Measurements from ENCODE around the gene NR1H3.
"Not testable (repeated sequence)": the region's sequence is repeated elsewhere in the genome, so short reads cannot be mapped to it uniquely, and the experiment has no call there.

The NR1H3 gene

GRCh38 chr11:47257517-47258316, at the start of gene NR1H3:
Gene NR1H3, plus strand, starts transcription at chr11:47257996. Its CDS starts 1,221 bp downstream, at chr11:47259217.
- no peak for DNase-seq

- not testable (repeated sequence) for DNase-seq
These were observed 49.7 kb upstream of the NR1H3 start for GRCh38 chr11:47208008-47208552.

DNA sequence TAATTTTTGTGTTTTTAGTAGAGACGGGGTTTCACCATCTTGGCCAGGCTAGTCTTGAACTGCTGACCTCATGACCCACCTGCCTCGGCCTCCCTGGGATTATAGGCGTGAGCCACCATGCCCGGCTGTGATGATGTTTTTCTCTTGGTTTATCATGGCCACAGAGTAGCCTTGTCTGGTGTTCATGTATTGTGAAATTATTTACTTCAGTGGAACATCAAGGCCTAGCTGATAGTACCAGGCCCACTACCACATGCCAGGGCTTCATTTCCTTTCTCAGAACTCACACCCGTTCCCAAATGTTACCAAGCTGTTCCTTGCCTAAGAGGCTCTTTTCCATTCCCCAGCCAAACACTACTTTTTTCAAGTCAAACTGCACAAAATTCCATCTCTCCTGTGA, 49.2 kb upstream of the NR1H3 start:
- DNase-seq, result no peak

DNA sequence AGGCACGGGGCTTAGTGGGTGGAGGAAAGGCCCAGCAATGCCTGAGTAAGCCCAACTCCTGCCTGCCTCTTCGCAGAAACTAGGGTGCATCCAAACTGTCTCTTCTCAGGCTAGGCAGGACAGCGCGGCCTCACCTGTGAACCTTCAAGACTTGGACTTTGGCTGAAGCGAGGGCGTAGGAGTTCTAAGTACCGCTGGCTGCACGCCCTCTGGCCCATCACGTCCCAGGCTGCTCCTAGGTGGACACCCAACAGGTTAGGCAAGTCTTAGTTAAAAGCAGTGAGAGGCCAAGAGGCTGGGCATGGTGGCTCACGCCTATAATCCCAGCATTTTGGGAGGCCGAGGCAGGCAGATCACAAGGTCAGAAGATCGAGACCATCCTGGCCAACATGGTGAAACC, 44.9 kb upstream of the NR1H3 start:
- DNase-seq, result no peak

DNA sequence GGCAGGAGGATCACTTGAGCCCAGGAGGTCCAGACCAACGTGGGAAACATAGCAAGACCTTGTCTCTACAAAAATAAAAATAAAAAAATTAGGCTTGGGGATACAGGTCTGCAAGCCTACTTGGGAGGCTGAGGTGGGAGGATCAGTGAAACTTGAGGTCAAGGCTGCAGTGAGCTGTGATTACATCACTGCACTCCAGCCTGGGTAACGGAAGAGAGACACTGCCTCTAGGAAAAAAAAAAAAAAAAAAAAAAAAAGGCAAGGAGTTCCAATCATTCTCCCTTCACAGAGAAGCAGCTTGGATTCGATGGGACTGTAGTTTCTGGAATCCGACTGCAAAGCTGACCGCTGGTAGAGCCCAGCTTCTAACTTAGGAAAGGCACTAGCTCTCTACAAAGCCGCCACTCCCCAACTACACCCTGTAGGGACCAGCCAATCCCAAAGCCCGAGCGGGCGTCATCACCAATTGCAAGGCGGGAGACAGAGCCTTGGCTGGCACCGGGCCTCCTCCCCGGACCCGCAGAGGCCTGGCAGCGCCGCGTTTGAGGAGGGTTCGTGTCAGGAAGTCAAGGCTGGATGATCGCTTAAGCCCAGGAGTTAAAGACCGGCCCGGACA, 43.7 kb upstream of the NR1H3 start:
- DNase-seq, result peak; percentile 86

DNA sequence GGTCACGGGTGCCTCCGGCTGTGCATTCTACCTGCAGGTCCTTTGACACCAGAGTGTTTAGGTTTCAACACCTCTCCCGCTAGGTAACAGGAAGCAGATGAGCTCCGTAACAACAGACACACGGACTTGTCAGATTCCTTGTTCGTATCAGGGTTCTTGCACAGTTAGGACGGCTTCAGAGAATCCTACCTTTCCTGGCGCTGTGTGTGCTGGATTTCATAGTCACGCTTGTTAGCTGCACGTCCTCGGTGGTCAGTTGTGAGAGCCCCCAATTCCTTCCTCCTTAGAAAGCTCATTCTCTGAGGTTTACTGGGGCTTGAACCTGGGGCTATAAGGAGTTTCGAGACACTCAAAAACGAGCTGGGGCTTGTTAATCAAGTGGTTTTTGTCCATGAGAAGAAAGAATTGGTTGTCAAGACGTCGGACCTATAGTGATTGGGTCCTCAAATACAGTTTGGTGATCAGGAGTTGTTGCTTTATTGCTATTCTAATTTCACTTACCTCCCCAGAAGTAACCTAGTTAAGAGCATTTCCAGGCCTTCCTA, 42.4 kb upstream of the NR1H3 start:
- DNase-seq, result no peak

DNA sequence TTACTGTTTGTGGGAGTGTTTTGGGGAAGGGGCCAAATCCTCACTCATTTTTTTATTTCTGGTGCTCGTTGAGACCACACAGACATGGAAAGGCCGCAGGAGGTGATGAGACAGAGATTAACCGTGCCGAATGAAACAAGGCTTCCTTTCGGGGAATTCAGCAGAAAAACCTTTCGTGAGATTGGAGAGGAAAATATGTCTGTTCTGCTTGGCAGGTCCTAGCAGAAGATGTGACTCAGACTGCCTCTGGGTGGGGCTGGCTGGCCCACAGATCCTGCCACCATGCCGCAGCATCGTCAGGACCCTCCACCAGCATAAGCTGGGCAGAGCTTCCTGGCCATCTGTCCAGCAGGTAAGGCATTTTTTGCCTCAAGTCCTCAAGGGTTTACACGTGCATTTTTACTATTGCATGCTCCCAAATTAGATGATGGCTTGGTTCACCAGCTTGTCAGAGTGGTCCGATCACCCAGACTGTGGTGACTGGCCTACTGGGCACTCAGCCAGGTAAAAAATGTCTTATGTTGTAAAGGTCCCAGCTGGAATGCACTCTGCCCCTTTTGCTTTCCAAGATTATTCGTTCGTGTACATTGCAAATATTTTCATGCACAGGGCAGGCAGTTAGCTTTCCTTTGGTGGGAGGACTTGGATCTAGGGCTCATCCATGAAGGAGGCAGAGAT, 41.5 kb upstream of the NR1H3 start:
- DNase-seq, result peak; percentile 79

DNA sequence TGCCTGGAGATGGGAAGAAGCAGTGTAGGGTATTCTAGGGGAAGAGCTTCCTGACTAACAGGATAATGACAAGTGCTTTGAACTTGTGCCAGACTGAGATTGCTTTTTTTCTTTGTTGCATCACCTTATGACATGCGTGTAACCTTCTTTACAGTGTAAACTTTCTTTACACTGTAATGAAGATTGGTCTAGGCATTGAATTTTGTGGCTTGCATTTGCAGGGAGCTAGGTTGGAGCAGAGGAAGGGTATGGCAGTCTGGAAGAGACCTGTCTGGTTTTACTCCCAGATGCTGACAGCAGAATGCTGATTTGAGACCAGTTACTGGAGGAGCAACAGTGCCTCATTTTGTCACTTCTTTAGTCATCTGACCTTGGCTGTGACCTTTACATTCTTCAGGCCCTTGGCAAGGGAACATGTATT, 37.4 kb upstream of the NR1H3 start:
- DNase-seq, result no peak

DNA sequence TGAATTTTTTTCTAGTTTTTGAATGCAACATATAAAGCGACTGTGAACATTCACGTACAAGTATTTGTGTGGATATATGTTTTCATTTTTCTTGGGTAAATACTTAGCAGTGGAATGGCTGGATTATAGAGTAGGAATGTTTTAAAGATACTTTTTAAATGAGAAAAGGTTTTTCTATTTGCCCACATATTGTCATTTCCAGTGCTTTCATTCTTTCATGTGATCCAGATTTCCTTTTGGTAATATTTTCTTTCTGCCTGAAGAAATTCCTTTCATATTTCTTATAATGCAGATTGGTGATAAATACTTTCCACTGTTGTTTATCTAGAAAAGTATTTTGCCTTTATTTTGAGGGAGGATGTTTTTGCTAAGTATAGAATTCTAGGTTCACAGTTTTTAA, 35.1 kb upstream of the NR1H3 start:
- no peak for DNase-seq

- DNase-seq, result peak; percentile 33
These were observed 32.0 kb upstream of the NR1H3 start for GRCh38 chr11:47225552-47226400.

DNA sequence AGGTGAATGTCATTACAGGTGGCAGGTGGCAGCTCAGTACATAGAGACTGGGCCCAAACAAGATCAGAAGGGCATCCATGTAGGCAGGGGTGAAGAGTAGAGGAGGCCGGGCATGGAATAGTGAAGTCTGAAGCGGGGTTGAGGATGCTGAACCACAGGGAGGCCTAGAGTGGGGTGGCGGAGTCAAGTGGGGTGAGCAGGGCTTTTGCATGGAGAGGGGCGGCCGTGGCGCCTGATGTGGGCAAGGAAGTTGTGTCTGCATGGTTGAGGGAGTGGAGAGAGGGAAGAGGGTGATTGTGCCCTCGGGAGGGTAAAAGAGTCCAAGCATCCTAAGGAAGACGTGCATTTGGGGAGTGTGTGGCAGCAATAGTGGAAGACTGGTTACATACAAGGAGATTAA, 28.6 kb upstream of the NR1H3 start:
- DNase-seq, result no peak

GRCh38 chr11:47233051-47233450, 24.7 kb upstream of the NR1H3 start:
- DNase-seq, result no peak

GRCh38 chr11:47233989-47234668, 23.7 kb upstream of the NR1H3 start:
- DNase-seq, result no peak

GRCh38 chr11:47234669-47235100, 23.1 kb upstream of the NR1H3 start:
- peak; percentile 52 for DNase-seq

- no peak for DNase-seq
These were observed 22.6 kb upstream of the NR1H3 start for GRCh38 chr11:47235163-47235562.

- DNase-seq, result no peak
These were observed 21.3 kb upstream of the NR1H3 start for GRCh38 chr11:47236482-47236881.

DNA sequence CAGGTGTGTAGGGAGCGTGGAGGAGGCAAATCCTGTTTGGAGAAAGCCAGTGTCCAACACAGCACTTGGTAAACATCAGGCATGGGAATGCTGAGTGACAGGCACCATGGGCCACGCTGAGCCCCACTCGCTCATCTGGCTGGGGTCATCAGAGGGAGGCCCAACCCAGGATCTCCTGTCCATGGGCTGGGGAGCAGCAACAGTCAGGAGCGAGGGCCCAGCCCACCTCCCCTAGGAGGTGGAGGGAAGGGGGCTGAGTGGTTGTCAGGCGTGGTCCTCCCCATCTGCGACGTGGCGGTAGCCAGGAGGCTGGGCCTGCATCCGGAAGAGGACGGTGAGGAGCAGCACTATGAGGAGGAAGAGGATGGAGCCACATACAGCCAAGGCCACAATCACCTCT, 17.9 kb upstream of the NR1H3 start:
- DNase-seq, result no peak

GRCh38 chr11:47241841-47242301, 15.9 kb upstream of the NR1H3 start:
- no peak for DNase-seq

DNA sequence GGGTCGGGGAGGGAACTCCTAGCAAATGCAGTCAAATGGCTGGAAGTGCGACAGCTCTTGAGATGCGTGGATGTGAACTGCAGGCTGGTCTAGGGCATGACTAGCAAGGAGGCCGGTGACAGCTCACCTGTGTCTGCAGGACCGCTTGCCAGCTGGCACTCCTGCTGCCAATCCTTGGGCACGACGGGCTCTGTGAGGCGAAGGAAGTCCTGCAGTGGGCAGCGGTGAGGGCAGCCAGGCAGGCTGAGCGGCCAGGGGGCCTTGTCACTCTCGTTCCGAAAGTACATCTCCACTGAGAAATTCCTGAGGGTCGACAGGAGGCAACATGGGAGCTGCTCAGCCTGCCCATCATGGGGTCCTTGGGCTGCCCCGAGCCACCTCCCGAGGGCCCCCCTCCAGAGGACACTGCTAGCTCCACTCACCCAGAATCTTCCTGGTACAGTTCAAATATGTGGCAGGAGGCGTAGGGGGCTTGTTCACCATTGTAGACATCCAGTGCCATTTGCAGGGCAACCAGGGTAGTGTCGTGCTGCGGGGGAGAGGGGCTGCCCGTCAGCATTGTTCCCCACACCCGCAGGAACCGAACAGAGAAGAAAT, 15.1 kb upstream of the NR1H3 start:
- DNase-seq, result no peak

DNA sequence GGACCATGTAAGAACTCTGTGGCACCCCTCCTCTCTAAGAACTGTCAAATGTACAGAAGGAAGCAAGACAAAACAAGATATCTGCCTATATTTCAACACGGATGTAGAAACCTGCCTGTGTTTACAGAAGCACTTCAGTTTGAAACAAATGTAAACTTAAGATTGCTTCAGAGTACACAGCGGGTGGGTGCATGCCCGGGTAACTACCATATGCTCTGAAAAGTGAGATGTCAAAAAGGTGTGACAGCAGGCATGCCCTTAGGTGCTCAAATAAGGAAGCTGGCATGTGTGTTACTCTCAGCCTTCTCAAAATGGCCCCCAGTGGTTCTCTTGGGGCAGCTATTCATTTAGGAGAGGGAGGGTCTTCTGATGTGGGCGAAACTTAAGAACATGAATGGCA, 14.3 kb upstream of the NR1H3 start:
- no peak for DNase-seq
